GM21423 (cell line): ENCODE results near the gene TBX18.

Experiments used
- ATAC-seq: cut with Tn5 transposase; IDR thresholded peaks from one replicate; pipeline ENCODE4 v1.9.1; 2021; ENCODE audit warnings: mild to moderate bottlenecking, moderate library complexity; ENCODE audit not compliant: unreplicated experiment

TBX18 gene

DNA sequence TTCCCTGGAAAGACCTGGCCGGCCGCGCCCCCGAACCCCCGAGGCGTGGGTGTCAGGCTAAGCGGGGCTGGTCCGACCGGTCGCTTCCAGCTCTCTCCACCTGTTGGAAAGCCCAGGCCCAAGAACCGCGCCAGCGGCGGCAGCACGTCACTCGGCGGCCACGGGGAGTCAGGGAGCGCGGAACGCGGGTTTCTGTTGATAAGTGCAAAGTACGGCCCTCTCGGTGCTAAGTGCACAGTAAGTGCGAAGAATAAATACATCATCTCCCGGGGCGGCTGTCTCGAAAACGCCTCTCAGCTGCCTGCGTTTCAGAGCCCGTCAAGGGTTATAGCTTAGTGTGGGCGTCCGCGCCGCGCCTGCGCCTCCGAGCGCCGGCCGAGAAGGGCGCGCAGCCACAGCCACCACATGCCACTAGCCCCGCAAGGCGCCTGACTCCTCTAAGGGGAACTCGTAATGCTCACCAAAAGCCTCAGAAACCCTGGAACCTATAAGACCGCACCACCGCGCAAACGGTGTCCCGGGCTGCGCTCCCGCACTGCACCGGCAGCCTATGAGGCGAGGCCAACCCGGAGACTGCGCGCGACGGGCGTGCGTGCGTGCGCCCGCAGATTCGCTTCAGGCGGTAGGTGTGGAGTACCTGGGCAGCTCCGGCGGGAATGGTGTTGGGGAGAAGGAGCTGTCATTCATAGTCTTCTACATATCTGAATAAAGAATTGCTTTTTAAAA is 9.2 kb upstream of the TBX18 start:
- ATAC-seq = no peak

DNA sequence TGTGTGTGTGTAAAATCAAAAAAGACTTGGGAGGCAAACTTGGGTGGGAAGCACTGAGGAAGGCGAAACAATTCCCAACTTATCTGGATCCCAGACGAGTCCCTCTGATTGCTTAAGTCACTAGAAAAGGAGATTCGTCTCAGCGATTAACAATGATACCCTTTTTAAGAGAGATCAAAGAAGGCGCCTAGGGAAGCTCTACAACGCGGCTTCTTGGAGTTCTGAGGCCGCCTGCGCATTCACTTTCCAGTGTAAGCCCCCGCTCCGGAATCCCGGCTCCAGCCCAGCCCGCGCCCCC is 8.7 kb upstream of the TBX18 start:
- no peak for ATAC-seq

DNA sequence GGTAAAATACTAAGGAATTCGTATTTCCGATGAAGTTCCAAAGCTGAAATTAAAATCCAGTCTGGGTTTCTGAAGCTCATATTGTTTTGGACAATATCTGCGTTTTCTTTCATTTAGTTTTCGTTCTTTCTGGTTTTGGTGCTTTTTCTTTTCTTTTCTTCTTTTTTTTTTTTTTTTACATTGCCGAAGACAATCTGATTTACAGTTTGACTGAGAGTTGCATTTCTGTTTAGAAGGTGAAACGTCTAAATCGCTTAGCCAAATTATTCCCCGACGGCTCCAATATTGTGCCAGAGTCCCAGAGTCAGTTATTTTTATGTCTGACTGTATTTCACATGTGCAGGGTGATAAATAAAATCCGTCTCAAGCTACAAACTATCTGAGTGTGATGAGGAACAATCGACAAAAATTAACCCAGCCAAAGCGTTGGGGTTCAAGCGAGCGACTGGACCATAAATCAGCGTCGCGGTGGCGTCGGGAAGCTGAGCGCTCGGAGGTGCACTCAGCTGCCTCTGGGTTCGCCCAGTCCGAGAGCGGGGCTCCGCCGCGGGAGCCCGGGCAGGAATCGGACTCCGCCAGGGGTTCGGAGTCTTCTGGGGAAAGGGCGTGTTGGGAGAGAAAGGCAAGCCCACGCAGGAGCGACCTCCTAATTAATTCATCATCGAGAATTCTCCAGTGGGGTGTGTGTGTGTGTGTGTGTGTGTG is 8.2 kb upstream of the TBX18 start:
- no peak for ATAC-seq

DNA sequence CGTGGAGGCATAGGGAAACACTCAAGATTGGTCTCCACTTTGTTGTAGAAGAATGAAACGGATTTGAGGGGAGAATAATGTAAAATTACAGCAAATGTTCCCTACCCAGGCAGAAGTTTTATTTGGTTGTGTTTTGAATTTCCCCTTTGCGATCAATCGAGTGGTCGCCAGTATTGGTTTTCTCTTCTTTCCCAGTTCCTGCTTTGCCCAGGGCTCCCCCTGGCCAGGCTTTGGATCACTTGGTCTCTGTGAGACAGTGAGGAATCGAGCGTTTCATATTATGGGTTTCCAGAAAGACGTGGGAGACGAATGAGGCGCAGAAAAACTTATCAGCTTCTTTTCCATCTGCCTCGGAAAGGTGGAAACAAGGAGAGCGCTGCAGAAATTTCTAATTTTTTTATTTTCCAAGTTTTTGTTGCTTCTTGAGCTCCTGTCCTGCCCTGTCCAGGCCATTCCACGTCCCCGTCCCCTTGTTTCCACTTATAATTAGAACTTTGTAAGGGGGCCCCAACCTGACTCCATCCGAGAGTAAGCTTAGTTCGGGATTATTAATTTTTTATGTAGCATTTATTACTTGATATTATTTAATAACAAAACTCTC is 7.5 kb upstream of the TBX18 start:
- ATAC-seq = no peak

DNA sequence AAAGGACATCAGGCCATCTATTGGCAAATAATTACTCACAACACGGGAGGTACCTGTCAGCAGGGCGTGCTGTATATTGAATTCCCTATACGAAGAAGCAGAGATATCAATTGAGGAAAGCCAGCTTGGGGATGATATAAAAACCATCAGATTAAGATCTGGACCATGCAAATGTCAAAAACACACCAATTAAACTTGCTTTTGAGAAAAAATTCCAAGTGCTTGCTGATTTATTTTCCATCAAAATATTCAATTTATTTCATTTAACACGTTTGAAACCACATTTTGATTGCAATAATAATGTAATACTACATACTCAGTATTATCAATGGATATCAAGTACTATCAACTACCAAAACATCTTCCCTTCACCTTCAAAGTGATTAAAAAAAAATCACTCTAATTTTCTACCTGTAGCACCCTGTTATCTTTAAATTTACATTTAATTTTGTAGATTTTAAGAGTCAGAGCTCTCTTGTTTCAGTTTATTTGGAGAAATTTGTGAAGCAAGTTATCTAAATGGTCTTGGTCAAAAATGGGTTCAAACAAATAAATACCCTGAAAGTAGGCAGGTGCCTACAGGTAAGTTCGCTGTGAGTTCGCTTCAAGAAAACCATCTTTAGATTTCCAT is 6.8 kb upstream of the TBX18 start:
- ATAC-seq = no peak

DNA sequence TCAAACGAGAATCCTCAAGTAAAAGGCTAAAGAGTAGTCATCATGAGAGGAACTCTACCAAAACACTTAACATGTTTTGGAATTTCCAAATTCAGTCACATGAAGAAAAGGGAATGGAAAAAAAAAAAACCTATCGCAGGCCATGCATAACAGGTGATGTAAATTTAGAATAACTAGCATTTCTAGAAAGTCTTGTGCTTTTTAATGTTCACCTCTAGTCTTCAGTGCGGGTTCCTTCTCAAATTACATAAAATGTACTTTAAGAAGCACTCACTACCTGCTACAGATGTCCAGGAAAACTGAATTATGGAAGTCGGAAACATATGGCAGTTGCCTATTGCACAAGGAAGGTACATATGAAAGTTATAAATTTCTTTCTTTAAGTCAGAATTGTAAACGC is 6.1 kb upstream of the TBX18 start:
- no peak for ATAC-seq

DNA sequence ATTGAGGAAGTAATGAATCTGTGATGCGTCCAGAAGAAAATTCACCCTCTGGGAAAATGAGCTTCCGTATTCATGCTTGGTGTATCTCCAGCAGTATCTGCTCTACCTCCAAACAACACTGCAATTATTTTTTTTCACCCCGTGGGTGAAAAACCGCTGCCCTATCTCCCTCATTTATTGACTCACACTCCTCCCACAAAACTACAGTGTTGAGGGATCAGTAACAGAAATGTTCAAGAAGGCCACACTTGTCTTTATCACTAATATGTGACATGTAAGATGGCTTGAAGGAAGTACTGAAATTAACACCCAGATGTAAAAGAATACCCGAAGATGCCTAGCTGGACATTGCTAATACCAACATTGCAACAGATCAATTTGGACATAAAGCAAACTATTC is 4.9 kb upstream of the TBX18 start:
- ATAC-seq = no peak

DNA sequence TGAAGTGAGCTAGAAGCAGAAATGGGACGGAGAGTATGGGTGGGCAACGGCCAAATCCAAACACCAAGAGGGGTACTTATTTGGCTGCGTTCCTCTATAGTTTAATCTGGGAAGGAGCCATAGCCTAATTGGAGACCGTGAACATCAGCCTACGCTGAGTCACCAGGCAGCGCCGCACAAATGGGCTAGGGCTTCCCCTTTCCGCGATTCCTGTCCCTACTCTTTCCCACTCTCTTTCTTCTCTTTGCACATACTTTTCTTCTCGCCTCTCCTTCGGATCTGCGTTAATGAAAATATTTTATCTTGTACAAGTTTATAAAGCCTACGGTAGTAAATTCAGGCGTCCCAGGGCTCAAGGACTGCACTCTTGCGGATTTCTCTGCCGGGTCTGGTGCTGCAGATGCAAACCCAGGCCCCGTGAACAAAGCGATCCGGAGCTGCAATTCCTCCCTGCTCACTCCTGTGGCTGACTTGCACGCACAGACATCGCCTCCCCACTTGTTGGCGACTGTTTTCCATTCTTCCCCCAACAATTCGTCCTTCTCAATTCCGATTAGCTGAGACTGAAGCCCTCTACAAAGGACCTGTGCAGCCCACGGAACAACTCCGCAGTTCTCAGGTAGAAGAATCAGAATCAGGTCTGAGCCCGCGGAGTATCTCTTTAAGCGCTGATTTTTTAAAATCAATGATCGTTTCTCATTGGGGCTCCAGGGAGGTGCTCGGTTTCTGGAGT is 4.2 kb upstream of the TBX18 start:
- no peak for ATAC-seq

DNA sequence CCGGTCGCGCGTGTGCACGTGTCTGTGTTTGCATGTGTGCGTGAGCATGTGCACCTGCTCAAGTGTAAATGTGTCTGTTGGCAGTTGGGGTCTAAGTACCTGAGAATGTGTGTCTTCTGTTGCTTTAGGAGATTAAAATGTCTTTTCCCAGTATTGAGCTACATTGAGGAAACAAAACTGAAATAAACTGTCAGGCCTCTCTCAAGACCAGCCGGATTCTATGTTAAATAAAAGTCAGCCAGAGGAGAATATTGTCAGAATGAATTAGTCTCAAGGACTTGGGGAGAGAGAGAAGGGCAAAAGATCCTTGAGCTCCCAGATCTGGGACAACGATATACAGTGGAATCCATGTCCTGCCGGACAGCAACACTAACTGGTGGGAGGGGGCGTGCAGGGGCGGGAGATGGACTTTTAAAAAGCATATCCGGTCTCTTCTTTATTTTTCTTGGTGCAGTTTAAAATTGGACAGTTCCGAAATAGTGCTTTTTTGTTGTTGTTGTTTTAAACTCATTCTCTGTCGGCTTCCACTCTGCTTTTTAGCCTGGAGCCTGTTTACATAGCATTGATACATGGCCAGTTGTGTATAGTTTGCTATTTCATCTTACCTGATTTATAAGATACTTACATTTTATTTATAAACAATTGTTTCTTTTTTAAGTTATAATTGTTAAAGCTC is 3.3 kb upstream of the TBX18 start:
- ATAC-seq = no peak

DNA sequence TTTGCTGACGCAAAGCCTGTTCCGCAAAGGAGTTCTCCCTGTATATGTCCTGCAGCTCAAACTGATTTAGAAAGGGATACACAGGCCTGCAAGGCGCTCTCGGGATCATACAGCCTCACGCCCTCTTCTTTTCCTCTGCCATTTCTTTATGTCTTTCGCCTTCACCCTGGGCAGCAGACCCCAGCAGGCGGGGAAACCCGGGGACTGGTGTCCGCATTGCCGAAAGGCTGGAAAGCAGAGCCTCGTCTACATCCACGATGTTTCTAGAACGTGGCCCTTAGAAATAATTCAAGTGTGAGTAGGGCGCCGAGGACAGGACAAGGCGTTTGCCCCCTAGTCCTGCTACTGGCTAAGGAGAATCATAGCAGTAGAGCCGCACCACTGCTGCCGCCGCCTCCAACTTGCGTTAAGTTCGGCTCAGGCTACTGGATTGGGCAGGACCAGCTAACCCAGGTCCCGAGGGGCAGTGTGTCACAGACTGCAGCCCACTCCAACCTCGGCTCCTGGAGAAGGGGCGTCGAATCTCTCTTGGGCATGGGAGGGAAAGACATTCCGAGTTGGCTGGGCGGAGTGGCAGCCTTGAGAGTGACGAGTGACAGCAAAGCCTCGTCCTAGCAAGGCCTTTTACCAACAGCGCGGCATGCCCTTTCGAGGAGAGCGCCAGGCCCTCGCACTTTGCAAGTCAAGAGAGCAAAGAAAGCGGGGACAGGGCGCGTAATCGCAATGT is 2.6 kb upstream of the TBX18 start:
- no peak for ATAC-seq

DNA sequence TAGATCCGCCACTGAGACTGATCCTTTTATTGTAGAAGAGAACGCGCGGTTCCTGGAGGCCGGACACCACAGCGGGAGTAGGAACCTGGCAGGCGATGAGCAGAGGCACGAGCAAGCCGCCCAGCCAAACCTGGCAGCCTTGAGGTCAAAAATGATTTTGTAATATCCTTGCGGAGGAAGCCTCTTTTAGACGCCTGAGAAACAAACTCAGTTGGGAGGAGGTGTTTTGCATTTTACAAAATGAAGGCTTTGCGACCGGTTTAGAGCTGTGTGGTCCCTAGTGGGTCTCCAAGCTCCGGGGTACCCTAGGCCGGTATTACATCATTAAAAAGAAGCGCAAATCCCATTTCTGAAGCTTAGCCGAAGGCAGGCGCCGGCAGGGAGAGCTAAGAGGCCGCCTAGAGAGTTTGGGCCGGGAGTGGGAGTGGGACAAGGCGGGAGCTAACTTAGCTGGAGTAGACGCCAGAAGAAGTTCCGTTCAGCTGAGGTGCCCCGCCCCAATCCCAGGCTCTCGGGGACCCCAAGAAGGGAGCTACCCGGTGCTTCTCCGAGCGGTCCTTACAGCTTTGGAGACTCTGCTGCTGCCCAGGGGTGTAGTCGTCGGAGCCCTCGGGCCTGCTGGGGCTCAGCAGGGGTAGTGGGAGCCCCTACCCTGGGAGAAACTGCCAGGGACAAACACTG is 1.9 kb upstream of the TBX18 start:
- ATAC-seq = no peak

DNA sequence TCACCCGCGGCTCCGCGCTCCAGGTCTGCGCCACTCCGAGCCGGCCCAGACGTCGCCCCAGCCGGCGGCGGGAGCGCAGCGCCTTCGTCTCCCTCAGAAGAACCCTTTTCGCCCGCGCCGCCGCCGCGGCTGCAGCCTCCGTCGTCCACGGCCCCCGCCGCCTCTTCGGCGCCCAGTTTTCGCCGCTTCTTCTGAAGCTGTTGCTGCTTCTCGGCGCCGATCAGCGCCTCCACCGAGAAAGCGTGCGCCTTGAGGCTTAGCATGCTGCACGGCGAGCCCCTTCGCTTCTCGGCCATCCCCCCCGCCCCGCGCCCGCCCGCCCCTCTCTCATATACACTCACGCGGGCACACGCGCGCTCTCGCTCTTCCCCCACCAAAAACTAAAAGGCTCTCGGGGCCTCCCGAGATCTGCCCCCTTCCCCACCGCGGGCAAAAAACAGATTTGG is 489 bp downstream of the TBX18 start:
- no peak for ATAC-seq

DNA sequence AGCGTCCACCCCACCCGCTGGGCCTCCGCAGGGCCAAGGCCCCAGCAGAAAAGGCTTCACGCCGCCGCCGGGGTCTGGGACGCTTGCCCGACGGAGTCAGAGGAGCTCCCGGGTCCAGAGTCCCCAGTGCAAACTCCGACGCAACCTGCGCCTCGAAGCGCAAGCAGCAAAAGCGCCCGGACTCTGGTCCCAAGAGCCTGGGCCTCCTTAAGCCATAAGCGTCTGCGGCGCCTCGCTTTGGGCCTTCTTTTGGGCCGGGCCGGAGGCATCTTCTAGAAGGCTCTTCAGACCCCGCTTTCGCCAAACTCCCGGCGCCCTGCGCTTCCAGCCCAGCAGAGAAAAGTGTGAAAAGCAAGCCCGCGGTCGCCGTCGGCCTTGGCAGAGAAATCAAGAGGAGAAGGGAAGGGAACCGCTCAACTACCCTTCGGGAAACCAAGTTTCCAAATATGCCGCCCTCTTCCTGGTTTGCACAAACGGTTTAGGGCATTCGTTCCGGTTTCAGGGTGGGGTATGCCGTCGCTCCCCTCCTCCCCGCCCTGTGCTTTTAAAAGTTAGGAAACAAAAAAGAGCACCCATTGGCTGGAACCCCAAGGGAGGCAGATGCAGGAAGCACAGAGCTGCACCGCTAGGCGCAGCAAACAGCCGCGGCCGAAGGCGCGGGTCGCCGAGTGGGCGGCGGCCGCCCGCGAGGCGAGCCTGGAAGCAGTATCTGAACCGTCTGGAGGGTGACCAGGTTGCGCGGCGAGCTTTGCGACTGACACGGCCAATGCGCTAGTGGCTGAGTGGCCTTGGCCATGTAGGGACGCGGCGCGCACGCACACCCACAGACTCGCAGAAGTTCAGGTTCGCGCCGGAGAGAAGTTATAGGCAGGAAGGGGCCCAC is 1.2 kb downstream of the TBX18 start:
- ATAC-seq = no peak

DNA sequence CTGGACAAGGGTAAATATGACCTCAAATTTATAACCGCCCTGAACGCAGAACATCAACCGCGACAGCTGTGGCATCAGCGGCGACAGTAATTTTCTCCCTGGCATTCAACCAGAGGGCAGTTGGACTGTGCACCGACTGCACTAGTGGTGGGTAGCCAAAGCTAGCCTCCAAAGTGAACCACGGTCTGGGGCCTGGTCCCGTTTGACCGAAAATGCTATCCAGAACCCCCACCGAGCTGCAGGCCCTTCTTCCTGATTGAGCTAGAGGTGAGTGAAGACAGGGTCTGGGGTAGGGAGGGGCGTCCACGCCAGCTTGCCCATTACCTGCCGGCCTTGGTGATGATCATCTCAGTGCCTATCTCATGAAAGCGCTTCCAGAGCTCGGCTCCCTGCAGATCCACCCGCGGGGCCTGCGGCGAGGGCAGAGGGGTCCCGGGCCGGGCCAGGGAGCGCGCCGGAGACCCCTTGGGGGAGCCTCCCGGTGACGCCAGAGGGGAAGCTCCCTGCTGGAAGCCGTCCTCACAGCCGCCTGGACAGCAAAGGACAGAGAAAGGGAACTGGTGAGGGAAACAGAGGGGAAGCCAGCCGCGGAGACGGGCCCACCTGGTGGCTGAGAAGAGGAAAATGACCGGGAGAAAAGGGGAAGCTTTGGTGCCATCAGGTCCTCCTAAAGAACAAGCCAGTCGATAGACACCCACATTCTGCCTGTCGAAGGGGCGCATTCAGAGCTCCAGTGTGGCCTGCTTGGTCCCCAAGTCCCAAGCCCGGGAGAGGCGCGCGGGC is 2.0 kb downstream of the TBX18 start:
- ATAC-seq = no peak

DNA sequence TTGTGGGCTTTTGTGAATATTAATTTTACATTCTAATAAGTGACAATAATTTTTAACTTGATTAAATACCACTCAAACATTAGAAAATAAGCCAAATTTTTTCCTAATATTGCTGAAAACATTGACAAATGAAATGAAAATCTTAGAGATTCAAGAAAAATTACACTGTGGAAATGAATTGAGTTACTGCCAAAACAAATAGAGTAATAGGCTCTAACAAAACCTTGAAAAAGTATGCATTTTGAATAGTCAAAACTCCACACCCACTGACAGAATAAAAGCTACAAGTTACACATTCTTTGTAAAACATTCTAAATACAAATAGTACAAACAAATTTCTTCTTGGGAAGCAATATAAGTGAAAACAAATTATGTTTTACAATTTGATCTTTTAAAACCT is 5.9 kb downstream of the TBX18 start:
- no peak for ATAC-seq

DNA sequence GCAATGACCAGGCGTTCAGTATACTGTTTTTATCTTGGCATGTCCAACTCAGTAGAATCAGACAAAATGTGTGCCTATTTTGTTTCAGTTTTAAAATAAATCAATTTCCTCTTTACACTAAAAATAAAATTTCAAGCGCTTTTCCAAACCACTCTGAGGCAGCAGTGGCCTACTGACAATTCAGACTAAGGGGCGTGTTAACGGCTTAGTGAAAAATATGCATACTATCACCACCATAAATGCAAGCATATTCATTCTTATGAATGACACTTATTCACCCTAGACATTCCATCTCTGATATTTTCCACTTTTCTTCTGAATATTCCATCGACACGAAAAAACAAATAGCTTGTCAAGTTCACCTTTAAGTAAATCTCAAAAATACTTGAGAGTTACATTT is 7.5 kb downstream of the TBX18 start:
- ATAC-seq = no peak

DNA sequence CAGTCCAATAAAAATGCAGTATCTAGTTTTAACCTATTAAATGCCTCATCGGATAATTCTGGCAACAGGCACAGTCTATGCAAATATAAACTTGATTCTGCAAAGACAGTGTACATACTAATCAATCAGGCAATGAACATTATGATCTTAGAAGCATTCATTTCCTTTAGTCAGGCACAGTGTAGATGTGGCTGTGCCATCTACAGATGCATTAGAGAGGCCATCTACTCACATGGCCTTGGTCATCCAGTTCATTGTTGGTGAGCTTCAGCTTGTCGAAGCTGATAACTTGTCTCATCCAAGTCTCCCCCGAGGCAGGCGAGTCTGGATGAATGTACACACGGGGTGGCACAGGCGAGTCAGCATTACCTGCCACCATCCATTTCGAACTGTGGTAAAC is 7.9 kb downstream of the TBX18 start:
- ATAC-seq = no peak

DNA sequence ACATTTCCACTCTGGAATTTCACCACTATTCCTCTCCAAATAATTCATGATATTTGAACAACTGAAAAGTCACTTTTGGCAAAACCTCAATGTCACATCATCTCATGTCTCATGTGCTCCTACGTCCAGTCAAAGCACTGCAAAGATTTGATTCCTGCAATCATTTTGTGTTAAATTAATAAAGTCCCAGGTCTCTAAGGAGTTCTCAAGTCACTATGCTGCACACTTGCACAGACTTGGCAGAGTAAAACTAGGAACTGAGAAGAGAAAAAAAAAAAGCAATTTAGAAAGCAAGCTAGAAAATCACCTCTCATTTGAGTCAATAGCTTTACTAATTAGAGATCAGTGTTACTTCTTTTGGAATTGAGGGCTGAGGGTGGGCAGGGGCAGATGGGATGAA is 11.2 kb downstream of the TBX18 start:
- no peak for ATAC-seq
